H1 (cell line): ENCODE data around the gene RBM38.

ENCODE experiments used
- CEBPB ChIP-seq: IDR thresholded peaks from 2 replicates; pipeline ENCODE4 v1.6.1; 2012; ENCODE audit warnings: low read depth, low read length
- CHD2 ChIP-seq: IDR thresholded peaks from 2 replicates; pipeline ENCODE4 v1.6.1; 2012; ENCODE audit warnings: low read length, improper control_type of control experiment
- EGR1 ChIP-seq: IDR thresholded peaks from 2 replicates; pipeline ENCODE4 v1.6.1; 2011; ENCODE audit warnings: low read depth, low read length, borderline replicate concordance
- JUN ChIP-seq: IDR thresholded peaks from 2 replicates; pipeline ENCODE4 v1.6.1; 2011; ENCODE audit warnings: low read depth, mild to moderate bottlenecking, improper control_type of control experiment, low read length
- POLR2A ChIP-seq, 2 experiments: IDR thresholded peaks; 1 replicate in 1 of 2; 2 replicates in 1 of 2; pipeline ENCODE4 v1.6.1; 2011; ENCODE audit warnings: low read depth in 2 of 2, low read length in 2 of 2, mild to moderate bottlenecking in 2 of 2; ENCODE audit errors: control extremely low read depth in 1 of 2
- POLR2AphosphoS5 ChIP-seq: IDR thresholded peaks from 2 replicates; pipeline ENCODE4 v1.6.1; 2011; ENCODE audit warnings: low read depth, low read length
- SP1 ChIP-seq: IDR thresholded peaks from 2 replicates; pipeline ENCODE4 v1.6.1; 2011; ENCODE audit warnings: low read depth, low read length
- TAF7 ChIP-seq: optimal IDR thresholded peaks from 2 replicates; pipeline ENCODE3; 2011; ENCODE audit warnings: low read depth, mild to moderate bottlenecking, inconsistent platforms, low read length, moderate library complexity, borderline replicate concordance
- YY1 ChIP-seq: IDR thresholded peaks from 2 replicates; pipeline ENCODE4 v1.6.1; 2011; ENCODE audit warnings: low read depth, mild to moderate bottlenecking, low read length
- TF ChIP-seq, protein P1 (sequence below): IDR thresholded peaks from 2 replicates; pipeline ENCODE4 v1.6.1; 2011; ENCODE audit warnings: low read depth, mild to moderate bottlenecking, low read length; ENCODE audit not compliant: insufficient read depth
- TF ChIP-seq, protein P2 (sequence below), 3 experiments: IDR thresholded peaks; 1 replicate in 2 of 3; 2 replicates in 1 of 3; pipeline versions ENCODE4 v1.5.1 to v1.6.1; 2011; ENCODE audit warnings: low read length in 3 of 3, mild to moderate bottlenecking in 3 of 3, inconsistent platforms in 2 of 3, low read depth in 1 of 3, moderate library complexity in 1 of 3; ENCODE audit not compliant: insufficient read depth in 1 of 3; ENCODE audit errors: control extremely low read depth in 1 of 3
- TF ChIP-seq, protein P3 (sequence below): IDR thresholded peaks from 2 replicates; pipeline ENCODE4 v1.6.1; 2011; ENCODE audit warnings: low read length, improper control_type of control experiment
- TF ChIP-seq, protein P4 (sequence below): IDR thresholded peaks from 2 replicates; pipeline ENCODE4 v1.6.1; 2012; ENCODE audit warnings: low read length, inconsistent platforms

DNA sequence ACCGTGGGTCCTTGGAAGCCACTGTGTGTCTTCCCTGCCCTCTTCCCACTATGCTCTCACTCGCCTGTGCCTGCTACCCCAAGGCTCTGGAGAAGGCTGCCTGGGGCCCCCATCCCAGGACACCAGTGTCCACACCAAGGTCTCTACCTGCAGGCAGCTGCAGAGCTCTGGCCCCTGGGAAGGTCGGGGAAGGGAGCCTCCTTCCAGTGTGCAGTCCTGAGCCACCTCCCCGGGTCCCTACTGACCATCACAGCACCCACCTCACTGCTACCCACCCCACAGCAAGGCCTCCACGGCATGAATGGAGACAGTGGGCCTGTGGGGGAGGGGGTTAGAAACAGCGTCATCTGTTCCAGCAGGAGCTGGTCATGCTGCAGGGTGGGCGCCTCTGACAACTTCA lies 35.6 kb downstream of the RBM38 start:
- TF ChIP-seq POLR2AphosphoS5 (no peak), EGR1 (no peak), JUN (no peak), SP1 (no peak), POLR2A (IDR thresholded peaks at IDR 0.05; ENCODE audit: control extremely low read depth in 1 of 2, low read depth in 2 of 2, low read length in 2 of 2) (no peak), CEBPB (no peak), TAF7 (no peak), YY1 (no peak), CHD2 (no peak)
- TF ChIP-seq, protein P1, sequence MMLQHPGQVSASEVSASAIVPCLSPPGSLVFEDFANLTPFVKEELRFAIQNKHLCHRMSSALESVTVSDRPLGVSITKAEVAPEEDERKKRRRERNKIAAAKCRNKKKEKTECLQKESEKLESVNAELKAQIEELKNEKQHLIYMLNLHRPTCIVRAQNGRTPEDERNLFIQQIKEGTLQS: no peak
- TF ChIP-seq, protein P2, sequence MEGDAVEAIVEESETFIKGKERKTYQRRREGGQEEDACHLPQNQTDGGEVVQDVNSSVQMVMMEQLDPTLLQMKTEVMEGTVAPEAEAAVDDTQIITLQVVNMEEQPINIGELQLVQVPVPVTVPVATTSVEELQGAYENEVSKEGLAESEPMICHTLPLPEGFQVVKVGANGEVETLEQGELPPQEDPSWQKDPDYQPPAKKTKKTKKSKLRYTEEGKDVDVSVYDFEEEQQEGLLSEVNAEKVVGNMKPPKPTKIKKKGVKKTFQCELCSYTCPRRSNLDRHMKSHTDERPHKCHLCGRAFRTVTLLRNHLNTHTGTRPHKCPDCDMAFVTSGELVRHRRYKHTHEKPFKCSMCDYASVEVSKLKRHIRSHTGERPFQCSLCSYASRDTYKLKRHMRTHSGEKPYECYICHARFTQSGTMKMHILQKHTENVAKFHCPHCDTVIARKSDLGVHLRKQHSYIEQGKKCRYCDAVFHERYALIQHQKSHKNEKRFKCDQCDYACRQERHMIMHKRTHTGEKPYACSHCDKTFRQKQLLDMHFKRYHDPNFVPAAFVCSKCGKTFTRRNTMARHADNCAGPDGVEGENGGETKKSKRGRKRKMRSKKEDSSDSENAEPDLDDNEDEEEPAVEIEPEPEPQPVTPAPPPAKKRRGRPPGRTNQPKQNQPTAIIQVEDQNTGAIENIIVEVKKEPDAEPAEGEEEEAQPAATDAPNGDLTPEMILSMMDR (IDR thresholded peaks at IDR 0.05; ENCODE audit: control extremely low read depth in 1 of 3, insufficient read depth in 1 of 3, low read depth in 1 of 3, low read length in 3 of 3): no peak
- TF ChIP-seq, protein P3, sequence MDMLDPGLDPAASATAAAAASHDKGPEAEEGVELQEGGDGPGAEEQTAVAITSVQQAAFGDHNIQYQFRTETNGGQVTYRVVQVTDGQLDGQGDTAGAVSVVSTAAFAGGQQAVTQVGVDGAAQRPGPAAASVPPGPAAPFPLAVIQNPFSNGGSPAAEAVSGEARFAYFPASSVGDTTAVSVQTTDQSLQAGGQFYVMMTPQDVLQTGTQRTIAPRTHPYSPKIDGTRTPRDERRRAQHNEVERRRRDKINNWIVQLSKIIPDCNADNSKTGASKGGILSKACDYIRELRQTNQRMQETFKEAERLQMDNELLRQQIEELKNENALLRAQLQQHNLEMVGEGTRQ: no peak
- TF ChIP-seq, protein P4, sequence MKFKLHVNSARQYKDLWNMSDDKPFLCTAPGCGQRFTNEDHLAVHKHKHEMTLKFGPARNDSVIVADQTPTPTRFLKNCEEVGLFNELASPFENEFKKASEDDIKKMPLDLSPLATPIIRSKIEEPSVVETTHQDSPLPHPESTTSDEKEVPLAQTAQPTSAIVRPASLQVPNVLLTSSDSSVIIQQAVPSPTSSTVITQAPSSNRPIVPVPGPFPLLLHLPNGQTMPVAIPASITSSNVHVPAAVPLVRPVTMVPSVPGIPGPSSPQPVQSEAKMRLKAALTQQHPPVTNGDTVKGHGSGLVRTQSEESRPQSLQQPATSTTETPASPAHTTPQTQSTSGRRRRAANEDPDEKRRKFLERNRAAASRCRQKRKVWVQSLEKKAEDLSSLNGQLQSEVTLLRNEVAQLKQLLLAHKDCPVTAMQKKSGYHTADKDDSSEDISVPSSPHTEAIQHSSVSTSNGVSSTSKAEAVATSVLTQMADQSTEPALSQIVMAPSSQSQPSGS: no peak
